Measurements from ENCODE around the gene OR2T29.
"Not testable (repeated sequence)": the region's sequence is repeated elsewhere in the genome, so short reads cannot be mapped to it uniquely, and the experiment has no call there.

OR2T29 gene

GRCh38 chr1:248510217-248510616 lies 52.4 kb downstream of the OR2T29 start:
- H3K27ac ChIP-seq (ENCODE audit: low read depth, low read length); H3K36me3 ChIP-seq (ENCODE audit: control insufficient read depth, insufficient read depth, low read length); H3K9me3 ChIP-seq (ENCODE audit: control insufficient read depth, insufficient read depth, low read depth, low read length); H3K27me3 ChIP-seq (ENCODE audit: control insufficient read depth, insufficient read depth, low read length); H3K4me3 ChIP-seq (ENCODE audit: low read depth, low read length); H3K9ac ChIP-seq (ENCODE audit: low read length); H3K4me1 ChIP-seq (ENCODE audit: control insufficient read depth, insufficient read depth, low read length): not testable (repeated sequence)

GRCh38 chr1:248507773-248508172 lies 54.8 kb downstream of the OR2T29 start, which contains the start of gene OR2G6:
TSS of gene OR2G6 (plus strand) at chr1:248508073. CDS start at chr1:248521647, 13,574 bp downstream.
- not testable (repeated sequence) for H3K9me3 ChIP-seq (ENCODE audit: control insufficient read depth, insufficient read depth, low read depth, low read length); H3K9ac ChIP-seq (ENCODE audit: low read length); H3K4me1 ChIP-seq (ENCODE audit: control insufficient read depth, insufficient read depth, low read length); H3K27ac ChIP-seq (ENCODE audit: low read depth, low read length); H3K36me3 ChIP-seq (ENCODE audit: control insufficient read depth, insufficient read depth, low read length); H3K27me3 ChIP-seq (ENCODE audit: control insufficient read depth, insufficient read depth, low read length); H3K4me3 ChIP-seq (ENCODE audit: low read depth, low read length)

Data from HUES6 (cell line).